SK-N-MC (cell line): ENCODE measurements around the gene SENP8.

Experiments used
- EZH2 ChIP-seq: fragments of 200-600 bp; sonication (generic); IDR thresholded peaks from one replicate; pipeline ENCODE4 v1.6.1; 2017; ENCODE audit warnings: antibody characterized with exemption
- FOXP2 ChIP-seq: optimal IDR thresholded peaks from 2 replicates; pipeline ENCODE3; 2011; ENCODE audit warnings: mild to moderate bottlenecking, moderate library complexity; ENCODE audit not compliant: insufficient read depth; ENCODE audit errors: extremely low read length, control extremely low read depth
- POLR2AphosphoS5 ChIP-seq: IDR thresholded peaks from 2 replicates; pipeline ENCODE4 v1.6.1; 2012; ENCODE audit warnings: mild to moderate bottlenecking, low read depth, low read length, borderline replicate concordance

DNA sequence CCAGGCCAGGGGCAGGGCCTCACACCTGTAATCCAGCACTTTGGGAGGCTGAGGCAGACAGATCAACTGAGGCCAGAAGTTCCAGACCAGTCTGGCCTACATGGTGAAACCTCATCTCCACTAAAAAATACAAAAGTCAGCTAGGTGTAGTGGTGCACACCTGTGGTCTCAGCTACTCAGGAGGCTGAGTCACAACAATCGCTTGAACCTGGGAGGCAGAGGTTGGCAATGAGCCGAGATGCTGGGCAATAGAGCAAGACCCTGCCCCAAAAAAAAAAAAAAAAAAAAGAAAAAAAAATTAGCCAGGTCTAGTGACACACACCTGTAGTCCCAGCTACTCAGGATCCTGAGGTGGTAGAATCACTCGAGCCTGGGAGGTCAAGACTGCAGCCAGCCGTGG is 19.0 kb upstream of the SENP8 start:
- TF ChIP-seq POLR2AphosphoS5 (no peak), EZH2 (no peak), FOXP2 (no peak)
